GM19397 (cell line): ENCODE results near the gene TAS2R43.
"Not testable (repeated sequence)": the region's sequence is repeated elsewhere in the genome, so short reads cannot be mapped to it uniquely, and the experiment has no call there.

Source experiments
- ATAC-seq: cut with Tn5 transposase; IDR thresholded peaks from one replicate; pipeline ENCODE4 v1.9.1; 2021; ENCODE audit warnings: mild to moderate bottlenecking, moderate library complexity; ENCODE audit not compliant: unreplicated experiment

Gene TAS2R43

GRCh38 chr12:11062194-11062593 lies 29.9 kb downstream of the TAS2R43 start, which contains the start of gene TAS2R46:
TSS of gene TAS2R46 (minus strand) at chr12:11062294. CDS start at chr12:11062294, 0 bp downstream.
- ATAC-seq, result not testable (repeated sequence)

GRCh38 chr12:11059784-11060183 lies 32.3 kb downstream of the TAS2R43 start:
- no peak for ATAC-seq

- no peak for ATAC-seq
Observed at GRCh38 chr12:11059041-11059440, 33.1 kb downstream of the TAS2R43 start.

GRCh38 chr12:11055306-11055705 lies 36.8 kb downstream of the TAS2R43 start:
- no peak for ATAC-seq

GRCh38 chr12:11049806-11050531 lies 42.1 kb downstream of the TAS2R43 start:
- not testable (repeated sequence) for ATAC-seq

- not testable (repeated sequence) for ATAC-seq
Observed at GRCh38 chr12:11041366-11041765, 50.7 kb downstream of the TAS2R43 start.
